Measurements from ENCODE around the gene ASAP2.

ASAP2 gene

GRCh38 chr2:9249020-9249800 lies 42.6 kb downstream of the ASAP2 start:
- Histone ChIP-seq H3K4me3 (ENCODE audit: low read depth in 1 of 2, low read length in 2 of 2) (no peak overlapping the region), H3K4me1 (ENCODE audit: control insufficient read depth in 1 of 2, insufficient read depth in 2 of 2, low read length in 2 of 2) (peaks cover 15 to 23% of the 10 kb centered on the region in 2 donors), H3K27ac (ENCODE audit: low read length) (peak overlapping the region; percentile 22)

GRCh38 chr2:9250091-9250490 lies 43.5 kb downstream of the ASAP2 start:
- Histone ChIP-seq H3K36me3 (ENCODE audit: control insufficient read depth in 1 of 2, insufficient read depth in 2 of 2, low read length in 2 of 2) (no peaks in the 10 kb centered on the region), H3K27ac (ENCODE audit: low read length) (peak overlapping the region; percentile 14), H3K4me3 (ENCODE audit: low read depth in 1 of 2, low read length in 2 of 2) (no peak overlapping the region), H3K4me1 (ENCODE audit: control insufficient read depth in 1 of 2, insufficient read depth in 2 of 2, low read length in 2 of 2) (peaks cover 15 to 23% of the 10 kb centered on the region in 2 donors), H3K27me3 (ENCODE audit: low read depth, low read length) (no peaks in the 10 kb centered on the region), H3K9me3 (ENCODE audit: control insufficient read depth in 1 of 2, low read length in 2 of 2) (no peaks in the 10 kb centered on the region)

More at GRCh38 chr2:9249020-9249800, 42.6 kb downstream of the ASAP2 start:
- Histone ChIP-seq H3K9me3 (ENCODE audit: control insufficient read depth in 1 of 2, low read length in 2 of 2) (no peaks in the 10 kb centered on the region), H3K27me3 (ENCODE audit: low read depth, low read length) (no peaks in the 10 kb centered on the region), H3K36me3 (ENCODE audit: control insufficient read depth in 1 of 2, insufficient read depth in 2 of 2, low read length in 2 of 2) (no peaks in the 10 kb centered on the region)

GRCh38 chr2:9250498-9251153 lies 44.0 kb downstream of the ASAP2 start:
- Histone ChIP-seq H3K4me1 (ENCODE audit: control insufficient read depth in 1 of 2, insufficient read depth in 2 of 2, low read length in 2 of 2) (peaks cover 15 to 23% of the 10 kb centered on the region in 2 donors), H3K9me3 (ENCODE audit: control insufficient read depth in 1 of 2, low read length in 2 of 2) (no peaks in the 10 kb centered on the region), H3K27ac (ENCODE audit: low read length) (peak overlapping the region; percentile 14), H3K4me3 (ENCODE audit: low read depth in 1 of 2, low read length in 2 of 2) (no peak overlapping the region), H3K27me3 (ENCODE audit: low read depth, low read length) (no peaks in the 10 kb centered on the region), H3K36me3 (ENCODE audit: control insufficient read depth in 1 of 2, insufficient read depth in 2 of 2, low read length in 2 of 2) (no peaks in the 10 kb centered on the region)

GRCh38 chr2:9251154-9252001 lies 44.8 kb downstream of the ASAP2 start:
- peaks cover 15 to 27% of the 10 kb centered on the region in 2 donors for H3K4me1 ChIP-seq (ENCODE audit: control insufficient read depth in 1 of 2, insufficient read depth in 2 of 2, low read length in 2 of 2)
- no peaks in the 10 kb centered on the region for H3K9me3 ChIP-seq (ENCODE audit: control insufficient read depth in 1 of 2, low read length in 2 of 2)
- H3K27ac ChIP-seq (ENCODE audit: low read length): peak overlapping the region; percentile 14
- H3K4me3 ChIP-seq (ENCODE audit: low read depth in 1 of 2, low read length in 2 of 2): no peak overlapping the region
- no peaks in the 10 kb centered on the region for H3K27me3 ChIP-seq (ENCODE audit: low read depth, low read length)
- H3K36me3 ChIP-seq (ENCODE audit: control insufficient read depth in 1 of 2, insufficient read depth in 2 of 2, low read length in 2 of 2): no peaks in the 10 kb centered on the region

GRCh38 chr2:9252002-9252357 lies 45.4 kb downstream of the ASAP2 start:
- no peaks in the 10 kb centered on the region for H3K36me3 ChIP-seq (ENCODE audit: control insufficient read depth in 1 of 2, insufficient read depth in 2 of 2, low read length in 2 of 2)
- no peak overlapping the region for H3K4me3 ChIP-seq (ENCODE audit: low read depth in 1 of 2, low read length in 2 of 2)
- no peaks in the 10 kb centered on the region for H3K27me3 ChIP-seq (ENCODE audit: low read depth, low read length)
- H3K9me3 ChIP-seq (ENCODE audit: control insufficient read depth in 1 of 2, low read length in 2 of 2): no peaks in the 10 kb centered on the region
- peaks cover 15 to 27% of the 10 kb centered on the region in 2 donors for H3K4me1 ChIP-seq (ENCODE audit: control insufficient read depth in 1 of 2, insufficient read depth in 2 of 2, low read length in 2 of 2)
- H3K27ac ChIP-seq (ENCODE audit: low read length): no peak overlapping the region

GRCh38 chr2:9255416-9255815 lies 48.8 kb downstream of the ASAP2 start:
- H3K9me3 ChIP-seq (ENCODE audit: control insufficient read depth in 1 of 2, low read length in 2 of 2): no peaks in the 10 kb centered on the region
- H3K4me1 ChIP-seq (ENCODE audit: control insufficient read depth in 1 of 2, insufficient read depth in 2 of 2, low read length in 2 of 2): peaks cover 8 to 48% of the 10 kb centered on the region in 2 donors
- no peak overlapping the region for H3K4me3 ChIP-seq (ENCODE audit: low read depth in 1 of 2, low read length in 2 of 2)
- no peak overlapping the region for H3K27ac ChIP-seq (ENCODE audit: low read length)
- no peaks in the 10 kb centered on the region for H3K27me3 ChIP-seq (ENCODE audit: low read depth, low read length)
- H3K36me3 ChIP-seq (ENCODE audit: control insufficient read depth in 1 of 2, insufficient read depth in 2 of 2, low read length in 2 of 2): no peaks in the 10 kb centered on the region

GRCh38 chr2:9256147-9256546 lies 49.5 kb downstream of the ASAP2 start:
- H3K36me3 ChIP-seq (ENCODE audit: control insufficient read depth in 1 of 2, insufficient read depth in 2 of 2, low read length in 2 of 2): no peaks in the 10 kb centered on the region
- H3K27me3 ChIP-seq (ENCODE audit: low read depth, low read length): no peaks in the 10 kb centered on the region
- H3K4me1 ChIP-seq (ENCODE audit: control insufficient read depth in 1 of 2, insufficient read depth in 2 of 2, low read length in 2 of 2): peaks cover 12 to 54% of the 10 kb centered on the region in 2 donors
- no peak overlapping the region for H3K4me3 ChIP-seq (ENCODE audit: low read depth in 1 of 2, low read length in 2 of 2)
- H3K9me3 ChIP-seq (ENCODE audit: control insufficient read depth in 1 of 2, low read length in 2 of 2): no peaks in the 10 kb centered on the region
- no peak overlapping the region for H3K27ac ChIP-seq (ENCODE audit: low read length)

- Histone ChIP-seq H3K9me3 (ENCODE audit: control insufficient read depth in 1 of 2, low read length in 2 of 2) (no peaks in the 10 kb centered on the region), H3K27ac (ENCODE audit: low read length) (no peak overlapping the region), H3K36me3 (ENCODE audit: control insufficient read depth in 1 of 2, insufficient read depth in 2 of 2, low read length in 2 of 2) (no peaks in the 10 kb centered on the region), H3K4me1 (ENCODE audit: control insufficient read depth in 1 of 2, insufficient read depth in 2 of 2, low read length in 2 of 2) (peaks cover 16 to 57% of the 10 kb centered on the region in 2 donors), H3K27me3 (ENCODE audit: low read depth, low read length) (no peaks in the 10 kb centered on the region), H3K4me3 (ENCODE audit: low read depth in 1 of 2, low read length in 2 of 2) (no peak overlapping the region)
Observed at GRCh38 chr2:9256570-9257043, 50.0 kb downstream of the ASAP2 start.

GRCh38 chr2:9258501-9258900 lies 51.9 kb downstream of the ASAP2 start:
- Histone ChIP-seq H3K4me1 (ENCODE audit: control insufficient read depth in 1 of 2, insufficient read depth in 2 of 2, low read length in 2 of 2) (peaks cover 23 to 69% of the 10 kb centered on the region in 2 donors), H3K27me3 (ENCODE audit: low read depth, low read length) (no peaks in the 10 kb centered on the region), H3K9me3 (ENCODE audit: control insufficient read depth in 1 of 2, low read length in 2 of 2) (no peaks in the 10 kb centered on the region), H3K4me3 (ENCODE audit: low read depth in 1 of 2, low read length in 2 of 2) (no peak overlapping the region), H3K27ac (ENCODE audit: low read length) (no peak overlapping the region), H3K36me3 (ENCODE audit: control insufficient read depth in 1 of 2, insufficient read depth in 2 of 2, low read length in 2 of 2) (no peaks in the 10 kb centered on the region)

- no peak overlapping the region for H3K27ac ChIP-seq (ENCODE audit: low read length)
- H3K4me1 ChIP-seq (ENCODE audit: control insufficient read depth in 1 of 2, insufficient read depth in 2 of 2, low read length in 2 of 2): peaks cover 23 to 69% of the 10 kb centered on the region in 2 donors
- no peaks in the 10 kb centered on the region for H3K27me3 ChIP-seq (ENCODE audit: low read depth, low read length)
Observed at GRCh38 chr2:9258953-9259399, 52.4 kb downstream of the ASAP2 start.

GRCh38 chr2:9260464-9260918 lies 53.9 kb downstream of the ASAP2 start:
- H3K9me3 ChIP-seq (ENCODE audit: control insufficient read depth in 1 of 2, low read length in 2 of 2): no peaks in the 10 kb centered on the region
- H3K4me3 ChIP-seq (ENCODE audit: low read depth in 1 of 2, low read length in 2 of 2): no peak overlapping the region
- H3K36me3 ChIP-seq (ENCODE audit: control insufficient read depth in 1 of 2, insufficient read depth in 2 of 2, low read length in 2 of 2): no peaks in the 10 kb centered on the region
- no peaks in the 10 kb centered on the region for H3K27me3 ChIP-seq (ENCODE audit: low read depth, low read length)
- peak overlapping the region; percentile 80 for H3K27ac ChIP-seq (ENCODE audit: low read length)
- H3K4me1 ChIP-seq (ENCODE audit: control insufficient read depth in 1 of 2, insufficient read depth in 2 of 2, low read length in 2 of 2): peaks cover 23 to 69% of the 10 kb centered on the region in 2 donors

More at GRCh38 chr2:9258953-9259399, 52.4 kb downstream of the ASAP2 start:
- no peaks in the 10 kb centered on the region for H3K9me3 ChIP-seq (ENCODE audit: control insufficient read depth in 1 of 2, low read length in 2 of 2)
- H3K36me3 ChIP-seq (ENCODE audit: control insufficient read depth in 1 of 2, insufficient read depth in 2 of 2, low read length in 2 of 2): no peaks in the 10 kb centered on the region
- peak overlapping the region in 1 of 2 donors; percentile 20 for H3K4me3 ChIP-seq (ENCODE audit: low read depth in 1 of 2, low read length in 2 of 2)
